Liver (tissue), 9 donors: ENCODE results near the gene BIRC6. TPM values are rescaled to one million over a fixed set of nuclear protein-coding genes. Genes with fewer than 3 reads are reported as not detected.
"Not testable (repeated sequence)": the region's sequence is repeated elsewhere in the genome, so short reads cannot be mapped to it uniquely, and the experiment has no call there.

ENCODE experiments used
- DNase-seq: peaks from one replicate; pipeline ENCODE4 v3.0.0-alpha.2; 2017; ENCODE audit warnings: low spot score
- H3K27ac ChIP-seq, 2 donors: one replicate each; pipeline ENCODE4 v1.7.0; 2013; ENCODE audit warnings: inconsistent platforms in 2 of 2, low read length in 2 of 2, control low read depth in 1 of 2, low read depth in 1 of 2, mild to moderate bottlenecking in 1 of 2
- H3K27me3 ChIP-seq, 4 donors: one replicate each; pipeline versions ENCODE4 v1.6.1 to v1.7.0; 2013; ENCODE audit warnings: low read length in 3 of 4, inconsistent platforms in 1 of 4, mild to moderate bottlenecking in 1 of 4, moderate library complexity in 1 of 4; ENCODE audit not compliant: control insufficient read depth in 4 of 4, insufficient read depth in 4 of 4
- H3K36me3 ChIP-seq, 4 donors: one replicate each; pipeline versions ENCODE4 v1.6.1 to v1.7.0; 2013; ENCODE audit warnings: low read length in 3 of 4, mild to moderate bottlenecking in 3 of 4, low read depth in 1 of 4, moderate library complexity in 1 of 4; ENCODE audit not compliant: control insufficient read depth in 4 of 4, insufficient read depth in 3 of 4
- H3K4me1 ChIP-seq, 4 donors: one replicate each; pipeline versions ENCODE4 v1.6.1 to v1.7.0; 2013; ENCODE audit warnings: low read length in 3 of 4, mild to moderate bottlenecking in 3 of 4, moderate library complexity in 1 of 4; ENCODE audit not compliant: control insufficient read depth in 4 of 4, insufficient read depth in 4 of 4
- H3K4me3 ChIP-seq, 3 donors: one replicate each; pipeline versions ENCODE4 v1.6.1 to v1.7.0; 2013; ENCODE audit warnings: low read length in 3 of 3, control low read depth in 1 of 3, low read depth in 1 of 3, mild to moderate bottlenecking in 1 of 3
- H3K9ac ChIP-seq, 2 donors: one replicate each; pipeline ENCODE4 v1.7.0; 2013; ENCODE audit warnings: low read length in 2 of 2, mild to moderate bottlenecking in 2 of 2, moderate library complexity in 2 of 2, control low read depth in 1 of 2, low read depth in 1 of 2
- H3K9me3 ChIP-seq, 4 donors: one replicate each; pipeline versions ENCODE4 v1.6.1 to v1.7.0; 2013; ENCODE audit warnings: low read length in 3 of 4; ENCODE audit not compliant: control insufficient read depth in 4 of 4
- CTCF ChIP-seq: fragments of 150-350 bp; IDR thresholded peaks from 2 replicates; pipeline ENCODE4 v1.5.1; 2017; ENCODE audit warnings: improper control_type of control experiment, low read depth, low read length; ENCODE audit not compliant: missing input control
- EGR1 ChIP-seq, 2 donors: IDR thresholded peaks; 2 replicates each; pipeline ENCODE4 v1.6.1; 2016 to 2018; ENCODE audit warnings: antibody characterized with exemption in 2 of 2, low read depth in 2 of 2
- FOXA1 ChIP-seq: IDR thresholded peaks from 2 replicates; pipeline ENCODE4 v1.6.1; 2016; ENCODE audit warnings: antibody characterized with exemption
- GABPA ChIP-seq, 2 donors: IDR thresholded peaks in 1 of 2; conservative IDR thresholded peaks in 1 of 2; 2 replicates each; pipeline ENCODE4 v1.6.1; 2016; ENCODE audit warnings: antibody characterized with exemption in 2 of 2, mild to moderate bottlenecking in 1 of 2, moderate library complexity in 1 of 2
- HNF4A ChIP-seq, 2 donors: conservative IDR thresholded peaks; 2 replicates each; pipeline ENCODE4 v1.6.1; 2016; ENCODE audit warnings: antibody characterized with exemption in 2 of 2, mild to moderate bottlenecking in 2 of 2
- HNF4G ChIP-seq: IDR thresholded peaks from 2 replicates; pipeline ENCODE4 v1.6.1; 2016; ENCODE audit warnings: antibody characterized with exemption
- JUND ChIP-seq, 2 donors: IDR thresholded peaks; 2 replicates each; pipeline ENCODE4 v1.6.1; 2016; ENCODE audit warnings: antibody characterized with exemption in 2 of 2
- MAX ChIP-seq: IDR thresholded peaks from 2 replicates; pipeline ENCODE4 v1.6.1; 2016; ENCODE audit warnings: antibody characterized with exemption
- NR2F2 ChIP-seq: IDR thresholded peaks from 2 replicates; pipeline ENCODE4 v1.6.1; 2016; ENCODE audit warnings: antibody characterized with exemption
- RAD21 ChIP-seq, 2 donors: IDR thresholded peaks; 2 replicates each; pipeline ENCODE4 v1.6.1; 2016; ENCODE audit warnings: antibody characterized with exemption in 2 of 2, mild to moderate bottlenecking in 2 of 2
- RXRA ChIP-seq, 2 donors: IDR thresholded peaks; 2 replicates each; pipeline ENCODE4 v1.6.1; 2017 to 2018; ENCODE audit warnings: antibody characterized with exemption in 2 of 2, mild to moderate bottlenecking in 1 of 2
- SP1 ChIP-seq: IDR thresholded peaks from 2 replicates; pipeline ENCODE4 v1.6.1; 2018; ENCODE audit warnings: antibody characterized with exemption, mild to moderate bottlenecking
- TAF1 ChIP-seq: conservative IDR thresholded peaks from 2 replicates; pipeline ENCODE4 v1.6.1; 2016; ENCODE audit warnings: antibody characterized with exemption, mild to moderate bottlenecking
- ZBTB33 ChIP-seq: IDR thresholded peaks from 2 replicates; pipeline ENCODE4 v1.6.1; 2016; ENCODE audit warnings: antibody characterized with exemption
- WGBS: extraction: QIAGEN DNeasy Blood & Tissue Kit; methylation state at CpG from one replicate; pipeline ENCODE4 v1.1.7; 2013; 5-methylcytosine and 5-hydroxymethylcytosine counted together
- polyA plus RNA-seq, 2 donors: library from polyadenylated mRNA; stranded (reverse) in 1 of 2; unstranded in 1 of 2; fragments of 200-250 nt in 1 of 2; fragments of >200 nt in 1 of 2; fragmentation: Nextera tagmentation in 1 of 2; extraction: Ambion mirVana in 1 of 2; gene quantifications; one replicate each; pipeline versions ENCODE4 v1.2.1 to v1.2.3, GENCODE V29; 2013 to 2015
- total RNA-seq, 2 donors: library from RNA; depleted of rRNA; stranded (reverse); fragments of >200 nt; gene quantifications; one replicate each; pipeline ENCODE4 v1.2.3, GENCODE V29; 2014
- TF ChIP-seq, protein P1 (sequence below): IDR thresholded peaks from 2 replicates; pipeline ENCODE4 v1.6.1; 2016; ENCODE audit warnings: antibody characterized with exemption, mild to moderate bottlenecking
- donor health status: healthy.
- donor health status: healthy.
- donor health status: healthy.
- donor health status: healthy.
- donor health status: healthy.

The BIRC6 gene
- total and polyA plus RNA-seq, 4 donors: 11.1 to 171 (median 45.2) TPM

GRCh38 chr2:32632089-32632488 is 275.3 kb downstream of the BIRC6 start:
- no peak overlapping the region for H3K4me3 ChIP-seq
- H3K4me1 ChIP-seq: peaks cover 3 to 11% (median 6%) of the 10 kb centered on the region in 4 donors
- peaks cover 0 to 32% (median 12%) of the 10 kb centered on the region in 4 donors for H3K36me3 ChIP-seq
- H3K27ac ChIP-seq: no peak overlapping the region
- TF ChIP-seq NR2F2: no peak
- TF ChIP-seq FOXA1: no peak
- TF ChIP-seq TAF1: no peak
- TF ChIP-seq JUND (IDR thresholded peaks at IDR 0.05): no peak
- no peak for TF ChIP-seq CTCF
- TF ChIP-seq GABPA (IDR thresholded peaks at IDR 0.05 in 1 of 2, conservative IDR thresholded peaks at IDR 0.05 in 1 of 2): no peak
- no peak overlapping the region for H3K9ac ChIP-seq
- H3K9me3 ChIP-seq: no peaks in the 10 kb centered on the region
- DNase-seq: no peak
- no peaks in the 10 kb centered on the region for H3K27me3 ChIP-seq
- 92% methylated on average over 5 of the region's 5 CpGs for WGBS

DNA sequence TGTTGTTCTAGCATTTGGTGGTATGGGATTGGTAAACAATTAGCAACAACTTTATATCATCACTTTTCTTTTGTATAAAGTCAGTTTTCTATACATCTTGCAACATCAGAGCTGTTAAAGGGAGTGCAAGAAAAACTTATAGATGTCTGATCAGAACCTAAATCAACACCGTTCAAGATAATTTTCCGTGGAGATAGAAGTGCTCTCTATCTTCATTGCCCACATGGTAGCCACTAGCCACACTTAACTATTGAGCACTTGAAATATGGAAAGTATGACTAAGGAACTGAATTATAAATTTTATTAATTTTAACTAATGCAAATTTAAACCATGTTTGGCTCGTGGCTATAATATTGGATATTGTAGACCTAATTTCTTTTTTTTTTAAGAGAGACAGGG is 276.2 kb downstream of the BIRC6 start:
- no peaks in the 10 kb centered on the region for H3K27me3 ChIP-seq
- H3K9ac ChIP-seq: no peak overlapping the region
- no peak overlapping the region for H3K27ac ChIP-seq
- peaks cover 0 to 6% (median 3%) of the 10 kb centered on the region in 4 donors for H3K4me1 ChIP-seq
- no peak for DNase-seq
- no peaks in the 10 kb centered on the region for H3K9me3 ChIP-seq
- peaks cover 0 to 39% (median 17%) of the 10 kb centered on the region in 4 donors for H3K36me3 ChIP-seq
- whole genome bisulfite sequencing: 96% methylated on average over 3 of the region's 3 CpGs
- H3K4me3 ChIP-seq: no peak overlapping the region
- no peak for TF ChIP-seq TAF1
- no peak for TF ChIP-seq EGR1 (IDR thresholded peaks at IDR 0.05; ENCODE audit: low read depth in 2 of 2)
- no peak for TF ChIP-seq RXRA (IDR thresholded peaks at IDR 0.05)
- TF ChIP-seq SP1: no peak
- no peak for TF ChIP-seq RAD21 (IDR thresholded peaks at IDR 0.05)
- TF ChIP-seq HNF4A (conservative IDR thresholded peaks at IDR 0.05): no peak
- no peak for TF ChIP-seq HNF4G
- TF ChIP-seq, protein P1, sequence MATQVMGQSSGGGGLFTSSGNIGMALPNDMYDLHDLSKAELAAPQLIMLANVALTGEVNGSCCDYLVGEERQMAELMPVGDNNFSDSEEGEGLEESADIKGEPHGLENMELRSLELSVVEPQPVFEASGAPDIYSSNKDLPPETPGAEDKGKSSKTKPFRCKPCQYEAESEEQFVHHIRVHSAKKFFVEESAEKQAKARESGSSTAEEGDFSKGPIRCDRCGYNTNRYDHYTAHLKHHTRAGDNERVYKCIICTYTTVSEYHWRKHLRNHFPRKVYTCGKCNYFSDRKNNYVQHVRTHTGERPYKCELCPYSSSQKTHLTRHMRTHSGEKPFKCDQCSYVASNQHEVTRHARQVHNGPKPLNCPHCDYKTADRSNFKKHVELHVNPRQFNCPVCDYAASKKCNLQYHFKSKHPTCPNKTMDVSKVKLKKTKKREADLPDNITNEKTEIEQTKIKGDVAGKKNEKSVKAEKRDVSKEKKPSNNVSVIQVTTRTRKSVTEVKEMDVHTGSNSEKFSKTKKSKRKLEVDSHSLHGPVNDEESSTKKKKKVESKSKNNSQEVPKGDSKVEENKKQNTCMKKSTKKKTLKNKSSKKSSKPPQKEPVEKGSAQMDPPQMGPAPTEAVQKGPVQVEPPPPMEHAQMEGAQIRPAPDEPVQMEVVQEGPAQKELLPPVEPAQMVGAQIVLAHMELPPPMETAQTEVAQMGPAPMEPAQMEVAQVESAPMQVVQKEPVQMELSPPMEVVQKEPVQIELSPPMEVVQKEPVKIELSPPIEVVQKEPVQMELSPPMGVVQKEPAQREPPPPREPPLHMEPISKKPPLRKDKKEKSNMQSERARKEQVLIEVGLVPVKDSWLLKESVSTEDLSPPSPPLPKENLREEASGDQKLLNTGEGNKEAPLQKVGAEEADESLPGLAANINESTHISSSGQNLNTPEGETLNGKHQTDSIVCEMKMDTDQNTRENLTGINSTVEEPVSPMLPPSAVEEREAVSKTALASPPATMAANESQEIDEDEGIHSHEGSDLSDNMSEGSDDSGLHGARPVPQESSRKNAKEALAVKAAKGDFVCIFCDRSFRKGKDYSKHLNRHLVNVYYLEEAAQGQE: no peak
- no peak for TF ChIP-seq ZBTB33
- no peak for TF ChIP-seq MAX
- no peak for TF ChIP-seq NR2F2
- TF ChIP-seq GABPA (IDR thresholded peaks at IDR 0.05 in 1 of 2, conservative IDR thresholded peaks at IDR 0.05 in 1 of 2): no peak

GRCh38 chr2:32638548-32638947 is 281.7 kb downstream of the BIRC6 start:
- not testable (repeated sequence) for H3K27ac ChIP-seq, DNase-seq, H3K4me3 ChIP-seq, H3K9ac ChIP-seq, H3K4me1 ChIP-seq, H3K9me3 ChIP-seq, H3K27me3 ChIP-seq
- H3K36me3 ChIP-seq: peaks cover 2 to 68% (median 34%) of the 10 kb centered on the region in 4 donors
- WGBS: 97% methylated on average over 5 of the region's 5 CpGs
